HG03108 (cell line): ENCODE results near the gene KPNA5.

Experiments
- ATAC-seq: cut with Tn5 transposase; IDR thresholded peaks from one replicate; pipeline ENCODE4 v1.9.1; 2021; ENCODE audit warnings: moderate library complexity; ENCODE audit not compliant: unreplicated experiment

The KPNA5 gene

DNA sequence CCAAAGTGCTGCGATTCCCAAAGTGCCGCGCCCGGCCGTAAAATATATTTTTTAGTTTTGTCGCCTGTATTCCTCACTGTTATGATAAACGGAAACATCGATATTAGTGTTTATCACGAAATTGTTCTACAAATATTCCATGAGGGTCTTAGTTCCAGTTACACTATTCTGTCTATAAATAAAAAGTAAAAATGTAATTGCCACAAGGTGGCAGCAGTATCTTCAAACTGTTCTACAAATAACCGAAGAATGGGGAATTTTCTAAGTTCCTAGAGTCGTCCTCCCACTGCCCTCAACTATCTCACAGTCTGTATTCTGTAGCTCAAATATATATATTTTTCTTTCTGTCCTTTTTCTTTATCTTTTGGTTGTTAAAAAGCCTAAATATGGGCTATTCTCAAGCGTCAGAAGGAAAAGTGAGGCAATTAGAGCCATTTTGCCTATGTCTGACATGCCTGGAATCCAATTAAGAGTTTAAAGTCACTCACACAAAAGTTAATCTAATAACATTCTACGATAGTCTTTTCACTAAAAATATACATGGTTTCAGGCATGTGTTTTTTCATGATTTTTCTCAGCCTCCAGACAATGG is 98.7 kb downstream of the KPNA5 start:
- ATAC-seq, result no peak

DNA sequence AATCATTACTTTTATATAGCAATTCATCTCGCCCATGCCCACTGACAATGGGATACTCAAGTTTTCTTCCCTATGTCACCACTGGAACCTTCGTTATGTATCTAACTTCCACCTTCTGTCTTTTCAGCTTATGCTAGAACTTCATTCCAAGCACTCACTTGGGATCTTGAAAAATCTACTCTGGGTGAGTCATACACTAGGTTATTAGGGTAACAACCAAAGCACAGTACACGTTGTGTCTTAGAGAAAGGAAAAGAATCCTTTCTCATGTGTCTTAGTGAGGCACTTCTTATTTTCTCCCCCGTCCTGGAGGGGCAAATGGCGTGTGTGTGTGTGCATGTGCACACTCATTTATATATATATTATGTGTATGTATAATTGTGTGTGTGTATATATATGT is 102.8 kb downstream of the KPNA5 start:
- ATAC-seq, result no peak
